ENCODE results near the gene TUBB1.
A peak's percentile ranks its signal among the peaks of the same experiment; 100 is the strongest.

TUBB1 gene

GRCh38 chr20:59007665-59008511 lies 11.3 kb upstream of the TUBB1 start:
- CTCF ChIA-PET: no interaction called here
- Histone ChIP-seq H3K36me3 (ENCODE audit: control insufficient read depth in 2 of 2, insufficient read depth in 1 of 2, low read length in 2 of 2) (peaks cover 0 to 8% of the 10 kb centered on the region in 2 experiments; a peak in 1 of 3 replicates), H3K27ac (ENCODE audit: extremely low read depth, low read depth, low read length) (no peak overlapping the region), H3K4me1 (ENCODE audit: control insufficient read depth, insufficient read depth, low read length) (peaks cover 5% of the 10 kb centered on the region; the same call in 1 of the 2 replicates), H3K4me3 (ENCODE audit: low read depth, low read length) (no peak overlapping the region), H3K9me3 (ENCODE audit: control insufficient read depth, insufficient read depth, low read depth, low read length) (no peaks in the 10 kb centered on the region)
- TF ChIP-seq ZNF335 (tag by site-specific recombination; conservative IDR thresholded peaks at IDR 0.05) (0 out of 2 replicates have a peak, but pooled peaks have one; percentile 18), SP2 (tag by site-specific recombination; IDR thresholded peaks at IDR 0.05) (no peak)
- POLR2A ChIA-PET: interaction anchor here (1.2 kb wide), 1 partner anchor 25 kb away, joined by 6 read pairs; the partner anchor contains the start of gene ATP5F1E

GRCh38 chr20:59008715-59009336 lies 10.4 kb upstream of the TUBB1 start:
- H3K4me3 ChIP-seq (ENCODE audit: low read depth, low read length): no peak overlapping the region
- H3K36me3 ChIP-seq (ENCODE audit: control insufficient read depth in 2 of 2, insufficient read depth in 1 of 2, low read length in 2 of 2): peaks cover 0 to 6% of the 10 kb centered on the region in 2 experiments; a peak in 1 of 3 replicates
- POLR2A ChIA-PET: interaction anchor here (1.2 kb wide), 1 partner anchor 24 kb away, joined by 6 read pairs; the partner anchor contains the start of gene ATP5F1E
- H3K27ac ChIP-seq (ENCODE audit: extremely low read depth, low read depth, low read length): no peak overlapping the region
- TF ChIP-seq ZNF529 (tag by site-specific recombination; IDR thresholded peaks at IDR 0.05; ENCODE audit: insufficient replicate concordance) (no peak), ZNF140 (tag by site-specific recombination; IDR thresholded peaks at IDR 0.05) (no peak), ZNF544 (tag by site-specific recombination; IDR thresholded peaks at IDR 0.05) (no peak), ZNF138 (tag by site-specific recombination; IDR thresholded peaks at IDR 0.05; ENCODE audit: borderline replicate concordance) (no peak), ZNF121 (tag by site-specific recombination; IDR thresholded peaks at IDR 0.05) (no peak), PRDM10 (tag by site-specific recombination; IDR thresholded peaks at IDR 0.05) (no peak), ZNF670 (tag by site-specific recombination; IDR thresholded peaks at IDR 0.05; ENCODE audit: low read depth) (no peak), ZNF580 (tag by site-specific recombination; IDR thresholded peaks at IDR 0.05) (no peak), ZNF114 (tag by site-specific recombination; IDR thresholded peaks at IDR 0.05) (no peak)
- no peaks in the 10 kb centered on the region for H3K9me3 ChIP-seq (ENCODE audit: control insufficient read depth, insufficient read depth, low read depth, low read length)
- CTCF ChIA-PET: interaction anchor here (0.5 kb wide), 1 partner anchor 393 kb away, joined by 3 read pairs; no protein-coding TSS in a partner anchor
- peaks cover 5% of the 10 kb centered on the region; the same call in 1 of the 2 replicates for H3K4me1 ChIP-seq (ENCODE audit: control insufficient read depth, insufficient read depth, low read length)

- no peak for TF ChIP-seq ZNF24 (tag by site-specific recombination; IDR thresholded peaks at IDR 0.05)
- no peak for TF ChIP-seq ZNF488 (tag by site-specific recombination; IDR thresholded peaks at IDR 0.05)
- TF ChIP-seq ZNF658 (tag by site-specific recombination; IDR thresholded peaks at IDR 0.05): no peak
- Histone ChIP-seq H3K27ac (ENCODE audit: extremely low read depth, low read depth, low read length) (no peak overlapping the region), H3K9me3 (ENCODE audit: control insufficient read depth, insufficient read depth, low read depth, low read length) (no peaks in the 10 kb centered on the region), H3K36me3 (ENCODE audit: control insufficient read depth in 2 of 2, insufficient read depth in 1 of 2, low read length in 2 of 2) (peaks cover 0 to 2% of the 10 kb centered on the region in 2 experiments; a peak in 1 of 3 replicates), H3K4me3 (ENCODE audit: low read depth, low read length) (no peak overlapping the region), H3K4me1 (ENCODE audit: control insufficient read depth, insufficient read depth, low read length) (peaks cover 3% of the 10 kb centered on the region; the same call in 1 of the 2 replicates)
- CTCF ChIA-PET: no interaction called here
- POLR2A ChIA-PET: interaction anchor here (1.0 to 1.7 kb wide), 2 partner anchors 12 to 22 kb away, joined by 3 to 5 read pairs; partner anchors contain the start of gene ATP5F1E
Measured at GRCh38 chr20:59010321-59010994, 8.8 kb upstream of the TUBB1 start.
